CD4-positive, alpha-beta T cell treated with Interleukin-15 for 4 hours (primary cell): ENCODE data around the gene FXYD4.
A peak's percentile ranks its signal among the peaks of the same experiment; 100 is the strongest.
"Not testable (repeated sequence)": the region's sequence is repeated elsewhere in the genome, so short reads cannot be mapped to it uniquely, and the experiment has no call there.

Experiments
- DNase-seq: peaks from one replicate; pipeline ENCODE4 v3.0.0-alpha.2; 2020; ENCODE audit warnings: low spot score

FXYD4 gene

DNA sequence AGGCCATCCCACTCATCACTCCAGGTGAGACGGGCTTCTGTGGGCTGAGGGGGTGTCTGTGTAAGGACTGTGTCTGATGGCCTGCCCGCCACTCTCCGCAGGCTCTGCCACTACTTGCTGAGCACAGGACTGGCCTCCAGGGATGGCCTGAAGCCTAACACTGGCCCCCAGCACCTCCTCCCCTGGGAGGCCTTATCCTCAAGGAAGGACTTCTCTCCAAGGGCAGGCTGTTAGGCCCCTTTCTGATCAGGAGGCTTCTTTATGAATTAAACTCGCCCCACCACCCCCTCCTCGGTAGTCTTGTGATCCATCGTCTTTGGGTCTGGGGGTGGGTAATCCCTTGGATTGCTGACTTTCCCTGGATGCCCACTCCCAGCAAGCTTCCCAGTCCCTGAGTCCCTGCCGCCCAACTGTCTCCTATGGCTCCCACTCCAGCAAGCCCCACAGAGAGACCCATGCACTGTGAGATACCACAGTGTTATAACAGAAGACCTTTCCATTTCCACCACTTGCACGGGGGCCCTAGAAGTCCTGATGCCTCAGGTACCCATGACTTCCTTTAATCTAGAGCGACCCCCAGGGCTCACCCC is 4.7 kb downstream of the FXYD4 start:
- DNase-seq: no peak

DNA sequence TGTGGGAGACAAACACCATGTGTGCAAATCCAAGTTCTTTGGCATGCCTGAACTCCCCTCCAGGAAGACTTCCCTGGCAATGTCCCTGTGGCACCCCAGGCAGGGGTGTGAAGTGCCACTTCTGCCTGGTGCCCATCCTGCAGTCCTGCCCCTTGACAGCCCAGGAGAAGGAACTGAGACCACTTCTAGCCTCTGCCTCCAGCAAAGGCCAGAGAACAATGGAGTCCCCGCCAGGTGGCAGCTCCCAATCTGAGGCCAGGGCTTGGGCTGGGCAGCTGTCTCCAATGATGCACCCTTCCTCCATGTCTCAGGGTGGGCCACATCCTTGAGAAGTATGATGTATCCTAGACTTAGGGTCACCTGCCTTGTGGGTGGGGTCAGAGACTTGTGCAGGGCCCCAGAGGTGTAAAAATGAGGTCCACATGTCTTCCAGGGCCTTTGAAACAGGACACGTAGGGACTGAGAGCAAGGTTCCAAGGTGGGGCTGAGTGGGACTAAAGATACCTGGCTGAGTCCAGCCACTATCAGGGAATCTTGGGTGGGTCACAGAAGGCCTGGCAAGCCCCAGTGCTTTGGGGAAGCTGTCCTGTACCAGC is 5.5 kb downstream of the FXYD4 start:
- DNase-seq: no peak

DNA sequence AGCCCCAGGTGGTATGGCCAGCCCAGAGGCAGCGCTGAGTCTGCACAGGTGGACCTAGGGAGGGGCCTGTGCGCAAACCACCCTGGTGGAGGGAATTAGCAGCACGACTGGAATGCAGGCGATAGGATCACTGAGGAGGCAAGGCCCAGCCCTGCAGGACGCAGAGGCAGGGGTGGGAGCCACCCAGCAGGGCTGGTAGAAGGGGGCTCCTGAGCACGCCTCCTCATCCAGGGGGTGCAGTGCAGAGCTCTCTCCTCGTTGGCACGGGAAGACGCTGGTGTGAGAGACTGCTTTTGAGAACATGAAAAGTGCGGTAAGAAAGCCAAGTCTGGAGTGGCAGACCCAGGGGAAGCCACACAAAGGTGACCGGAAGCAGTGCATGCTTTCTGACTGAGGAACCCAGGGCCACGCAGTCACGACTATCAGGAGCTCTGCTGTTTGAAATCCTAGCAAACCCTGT is 6.0 kb downstream of the FXYD4 start:
- no peak for DNase-seq

DNA sequence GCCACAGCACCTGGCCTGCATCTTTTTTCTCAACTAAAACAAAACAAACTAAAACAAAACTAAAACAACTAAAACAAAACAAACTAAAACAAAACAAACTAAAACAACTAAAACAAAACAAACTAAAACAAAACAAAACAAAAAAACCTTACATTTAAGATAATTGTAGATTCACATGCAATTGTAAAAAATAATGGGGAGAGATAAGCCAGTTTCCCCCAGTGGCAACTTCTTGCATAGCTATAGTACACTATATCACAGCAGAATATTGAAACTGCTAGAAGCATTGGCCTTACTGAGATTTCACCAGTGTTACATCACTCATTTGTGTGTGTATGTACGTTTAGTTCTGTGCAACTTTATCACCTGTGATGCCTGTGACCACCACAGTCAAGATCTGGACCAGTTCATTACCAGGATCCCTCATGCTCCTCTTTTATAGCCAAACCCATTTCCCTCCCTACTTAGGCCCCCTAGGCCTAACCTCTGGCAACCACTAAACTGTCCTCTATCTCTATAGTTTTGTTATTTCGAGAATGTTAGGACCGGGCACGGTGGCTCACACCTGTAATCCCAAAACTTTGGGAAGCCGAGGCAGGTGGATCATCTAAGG is 9.3 kb downstream of the FXYD4 start:
- no peak for DNase-seq

DNA sequence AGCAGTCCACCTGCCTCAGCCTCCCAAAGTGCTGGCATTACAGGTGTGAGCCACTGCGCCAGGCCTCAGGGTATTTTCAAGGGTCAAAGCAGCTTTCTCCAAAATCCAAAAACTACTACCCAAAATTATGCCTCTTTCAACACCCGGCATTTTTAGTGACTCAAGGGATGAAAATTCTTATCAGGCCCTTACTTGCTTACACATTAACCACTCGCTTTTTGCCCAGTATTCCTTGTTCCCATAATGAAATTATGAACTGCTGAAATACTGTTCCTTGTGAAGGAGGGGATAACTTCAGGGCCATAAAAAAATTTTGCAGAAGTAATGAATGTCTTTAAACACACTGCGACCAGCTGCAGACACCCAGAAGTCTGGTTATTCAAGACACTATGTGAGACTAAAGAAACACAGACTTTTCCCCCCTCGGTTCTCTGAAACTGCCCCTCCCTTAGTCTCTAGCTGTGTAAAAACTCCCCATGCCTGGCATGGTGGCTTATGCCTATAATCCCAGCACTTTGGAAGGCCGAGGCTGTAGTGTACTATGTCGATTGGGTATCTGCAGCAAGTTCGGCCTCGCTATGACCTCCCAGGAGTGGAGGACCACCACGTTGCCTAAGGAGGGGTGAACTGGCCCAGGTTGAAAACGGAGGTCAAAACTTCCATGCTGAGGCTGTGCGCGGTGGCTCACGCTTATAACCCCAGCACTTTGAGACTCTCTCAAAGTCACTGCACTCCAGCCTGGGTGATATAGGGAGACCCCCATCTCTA is 12.0 kb downstream of the FXYD4 start:
- no peak for DNase-seq

DNA sequence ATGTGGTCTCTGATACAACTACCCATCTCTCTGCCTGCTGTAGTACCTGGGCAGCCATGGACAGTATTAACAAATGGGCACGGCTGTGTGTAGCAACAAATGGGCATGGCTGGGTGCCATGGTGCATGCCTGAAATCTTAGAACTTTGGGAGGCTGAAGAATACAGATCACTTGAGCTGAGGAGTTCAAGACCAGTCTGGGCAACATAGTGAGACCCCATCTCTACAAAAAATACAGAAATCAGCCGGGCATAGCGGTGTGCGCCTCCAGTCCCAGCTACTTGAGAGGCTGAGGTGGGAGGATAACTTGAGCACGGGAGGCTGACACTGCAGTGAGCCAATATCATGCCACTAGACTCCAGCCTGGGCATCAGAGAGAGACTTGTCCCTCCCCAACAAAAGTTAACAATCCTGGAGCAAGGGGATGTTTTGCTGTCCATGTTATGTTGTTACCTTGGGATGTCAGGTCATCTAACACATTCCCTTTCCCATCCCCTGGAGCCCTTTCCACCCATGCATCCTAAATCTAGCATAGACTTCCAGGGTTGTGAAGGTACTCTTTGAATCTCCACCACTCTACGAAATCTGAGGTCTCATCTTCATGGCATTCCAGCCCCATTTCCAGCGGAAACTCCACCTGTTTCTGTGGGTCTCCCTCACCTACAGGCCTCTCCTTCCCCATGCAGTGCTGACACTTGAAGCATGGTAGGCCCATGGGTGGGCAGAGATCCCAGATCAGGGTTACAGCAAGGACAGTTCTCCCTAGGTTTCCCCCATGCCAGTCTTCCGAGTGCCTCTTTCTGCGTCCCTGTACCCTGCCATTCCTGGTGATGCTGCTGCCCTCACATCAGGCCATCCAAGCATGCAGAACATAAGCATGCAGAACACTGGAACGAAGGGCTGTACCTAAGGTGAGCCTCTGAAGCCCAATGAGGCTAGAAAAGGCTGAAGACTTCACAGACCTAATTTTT is 13.1 kb downstream of the FXYD4 start:
- DNase-seq: no peak

DNA sequence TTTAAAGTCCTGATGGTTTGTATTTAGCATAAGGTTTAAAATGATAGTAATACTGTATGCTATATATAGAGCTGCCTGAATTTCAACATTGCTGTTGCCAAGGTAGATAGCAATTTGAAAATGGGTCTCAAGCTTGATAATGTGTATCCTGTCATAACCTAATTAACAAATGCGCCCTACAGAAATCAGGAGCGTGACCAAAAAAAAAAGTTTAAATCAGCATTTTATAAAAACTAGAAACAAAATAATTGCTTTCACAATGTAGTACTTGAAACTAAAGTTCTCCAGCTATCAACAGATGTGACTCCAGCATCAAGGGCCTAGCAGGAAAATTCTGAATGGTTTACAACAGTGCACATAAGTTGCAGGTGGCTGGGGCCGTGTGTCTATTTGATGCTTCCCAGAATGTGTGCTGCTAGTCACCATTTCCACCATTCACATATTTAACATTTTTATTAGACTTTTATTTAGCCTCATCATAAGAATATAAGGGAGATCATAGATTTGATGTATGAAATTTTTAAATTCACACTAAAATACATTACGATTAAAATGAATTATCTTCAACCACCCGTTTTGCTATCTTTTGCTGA is 14.1 kb downstream of the FXYD4 start:
- DNase-seq: no peak

DNA sequence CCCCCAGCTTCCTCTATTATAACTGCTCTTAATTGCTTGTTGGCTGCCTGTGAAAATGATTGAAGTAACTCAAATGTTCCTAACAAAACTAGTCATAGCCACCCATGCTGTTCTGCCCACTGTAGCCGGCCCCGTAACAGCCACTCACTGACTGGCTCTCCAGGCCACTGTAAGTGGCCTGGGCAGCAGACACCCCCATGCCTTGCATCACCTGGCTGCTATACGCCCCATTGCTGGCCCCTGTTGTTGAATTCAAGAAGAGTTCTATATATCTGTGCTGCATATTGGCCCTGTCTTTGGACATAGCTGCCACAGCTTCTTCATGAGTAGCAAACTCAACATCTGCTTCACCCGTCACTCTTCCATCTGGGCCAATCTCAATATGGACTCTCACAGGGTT is 15.1 kb downstream of the FXYD4 start:
- DNase-seq: no peak

DNA sequence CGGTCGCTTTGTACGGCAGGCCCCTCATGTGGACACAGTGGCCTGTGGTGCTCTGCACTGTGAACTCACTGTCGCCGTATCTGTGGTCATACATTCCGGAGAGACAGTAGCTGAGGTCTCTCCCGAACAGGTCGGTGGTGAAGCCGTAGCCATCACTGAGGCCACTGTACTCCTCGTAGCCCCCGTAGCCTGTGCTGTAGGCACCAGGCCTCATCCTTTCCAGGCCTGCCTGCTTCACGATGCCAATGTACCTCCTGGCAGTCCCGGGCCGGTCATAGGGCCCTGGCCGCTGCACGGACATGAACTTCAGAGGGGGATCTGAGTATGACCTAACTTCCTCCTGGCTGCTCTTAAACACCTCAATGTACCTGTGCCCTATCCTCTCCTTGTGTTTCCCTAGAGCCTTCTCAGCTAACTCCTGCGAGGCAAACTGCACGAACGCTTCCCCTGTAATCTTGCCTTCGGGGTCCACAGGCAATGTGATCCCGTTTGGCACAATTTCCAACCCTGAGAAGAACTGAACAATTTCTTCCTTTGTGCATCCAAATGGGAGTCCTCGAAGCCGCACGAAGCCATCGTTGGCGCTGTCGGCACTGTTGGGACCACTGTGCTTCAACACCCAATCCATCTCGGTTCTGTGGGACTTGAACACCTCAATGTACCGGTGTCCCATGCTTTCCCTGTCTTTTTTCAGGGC is 15.7 kb downstream of the FXYD4 start:
- no peak for DNase-seq

DNA sequence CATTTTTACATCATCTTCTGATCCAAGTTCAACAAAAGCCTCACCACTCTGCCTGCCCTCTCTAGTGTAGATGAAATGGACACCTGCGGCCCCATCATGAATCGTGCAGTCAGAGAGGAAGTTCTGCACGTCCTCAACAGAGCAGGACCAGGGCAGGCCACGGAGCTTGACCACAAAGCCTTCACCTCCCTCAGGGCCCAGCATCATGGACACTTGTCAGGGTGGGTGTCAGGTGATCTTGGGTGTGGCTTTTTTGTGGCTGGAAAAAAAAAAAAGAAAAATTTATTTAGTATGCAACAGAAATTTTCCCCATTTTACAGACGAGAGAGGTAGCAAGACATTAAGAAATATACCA is 16.2 kb downstream of the FXYD4 start:
- DNase-seq: no peak

DNA sequence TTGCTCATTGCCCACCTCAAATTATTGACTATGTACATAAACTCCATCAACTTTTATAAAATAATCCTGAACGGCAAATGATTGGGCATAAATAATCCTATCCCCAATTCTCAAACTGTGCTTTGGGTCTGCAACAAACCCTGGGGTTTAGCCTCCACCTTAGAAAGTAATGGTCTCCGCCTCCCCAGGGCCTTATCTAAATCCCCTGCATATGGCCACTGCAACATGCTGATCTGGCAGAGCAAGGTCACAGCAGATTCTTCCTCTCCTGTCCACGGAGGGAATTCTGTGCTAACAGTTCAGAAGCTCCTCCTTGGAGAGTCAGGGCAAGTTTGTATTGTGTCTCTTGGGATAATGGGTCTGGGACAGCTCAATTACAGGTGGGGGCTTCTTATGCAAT is 18.4 kb downstream of the FXYD4 start:
- no peak for DNase-seq

DNA sequence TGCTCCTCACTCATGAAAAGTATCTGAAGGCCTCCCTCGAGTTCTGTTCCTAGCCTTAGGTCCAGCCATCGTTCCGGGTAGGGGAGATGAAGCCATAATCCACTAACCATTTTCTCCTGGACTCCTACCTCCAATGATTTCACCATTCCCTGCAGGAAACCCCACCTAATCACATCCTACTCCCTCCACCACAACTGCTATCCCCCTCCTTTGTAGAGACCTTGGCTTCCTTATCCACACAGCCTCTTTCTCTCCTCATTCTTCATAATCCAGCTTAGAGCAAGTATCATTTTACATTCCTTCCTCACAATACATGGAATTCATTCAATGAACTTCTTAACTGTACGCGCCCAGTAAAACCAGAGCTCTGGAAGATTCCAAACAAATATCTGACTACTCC is 18.9 kb downstream of the FXYD4 start:
- DNase-seq: no peak

DNA sequence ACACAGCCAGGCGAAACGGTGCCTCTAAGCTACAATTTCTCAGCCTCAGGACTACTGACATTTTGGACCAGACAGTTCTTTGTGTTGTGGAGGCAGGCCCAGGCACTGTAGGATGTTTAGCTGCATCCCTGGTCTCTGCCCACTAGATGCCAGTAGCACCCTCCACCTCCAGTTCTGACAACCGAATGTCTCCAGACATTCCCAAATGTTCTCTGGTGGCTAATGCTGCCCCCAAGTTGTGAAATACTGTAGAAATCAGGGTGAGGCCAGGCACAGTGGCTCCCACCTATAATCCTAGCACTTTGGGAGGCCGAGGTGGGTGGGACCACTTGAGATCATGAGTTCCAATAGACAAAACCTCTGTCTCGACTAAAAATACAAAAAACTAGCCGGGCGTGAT is 19.3 kb downstream of the FXYD4 start:
- peak; percentile 35 for DNase-seq

DNA sequence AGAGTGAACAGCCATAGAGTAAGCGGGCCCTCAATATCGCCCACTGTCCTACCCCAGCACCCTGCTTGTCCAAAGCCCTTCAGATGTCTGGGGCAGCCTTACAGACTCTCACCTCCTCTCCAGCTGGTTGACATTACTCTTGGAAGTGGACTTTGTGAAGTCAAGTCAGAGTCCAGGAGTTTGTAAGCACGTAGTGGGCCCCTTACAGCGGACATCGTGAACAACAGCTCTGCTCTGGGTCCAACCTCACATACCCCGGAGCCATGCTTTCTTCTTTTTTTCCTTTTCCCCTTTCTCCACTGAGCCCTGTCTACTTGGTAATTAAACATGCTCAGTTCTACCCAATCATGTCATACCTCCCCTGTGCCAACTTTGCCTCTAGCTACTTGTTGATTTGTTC is 20.1 kb downstream of the FXYD4 start:
- DNase-seq: no peak

DNA sequence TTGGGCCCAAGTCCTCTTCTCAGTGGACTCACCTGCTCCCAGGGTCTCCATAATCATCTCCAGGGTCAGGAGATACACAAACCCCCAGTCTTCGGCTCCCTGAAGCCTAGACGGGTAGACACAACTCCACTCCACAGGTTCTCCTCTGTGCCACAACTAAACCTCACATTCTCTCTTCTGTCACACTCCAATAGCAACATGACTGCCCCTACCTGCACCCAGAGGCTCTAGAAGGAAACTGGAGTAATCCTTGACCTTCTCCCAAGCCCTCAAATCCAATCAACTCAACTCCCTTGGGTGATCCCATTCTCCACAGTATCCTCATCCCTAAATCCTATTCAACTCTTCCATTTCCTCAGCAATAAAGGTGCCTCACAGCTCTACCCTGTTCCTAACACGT is 21.3 kb downstream of the FXYD4 start:
- no peak for DNase-seq

DNA sequence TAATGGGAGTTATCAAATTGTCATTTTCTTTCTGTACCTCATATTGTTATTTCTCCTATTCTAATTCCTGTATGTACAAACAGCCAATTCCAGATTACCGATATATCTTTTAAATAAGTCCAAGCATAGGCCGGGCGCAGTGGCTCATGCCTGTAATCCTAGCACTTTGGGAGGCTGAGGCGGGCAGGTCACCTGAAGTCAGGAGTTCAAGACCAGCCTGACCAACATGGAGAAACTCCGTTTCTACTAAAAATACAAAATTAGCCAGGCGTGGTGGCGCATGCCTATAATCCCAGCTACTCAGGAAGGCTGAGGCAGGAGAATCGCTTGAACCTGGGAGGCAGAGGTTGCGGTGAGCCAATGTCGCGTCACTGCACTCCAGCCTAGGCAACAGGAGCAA is 21.8 kb downstream of the FXYD4 start:
- DNase-seq: not testable (repeated sequence)

DNA sequence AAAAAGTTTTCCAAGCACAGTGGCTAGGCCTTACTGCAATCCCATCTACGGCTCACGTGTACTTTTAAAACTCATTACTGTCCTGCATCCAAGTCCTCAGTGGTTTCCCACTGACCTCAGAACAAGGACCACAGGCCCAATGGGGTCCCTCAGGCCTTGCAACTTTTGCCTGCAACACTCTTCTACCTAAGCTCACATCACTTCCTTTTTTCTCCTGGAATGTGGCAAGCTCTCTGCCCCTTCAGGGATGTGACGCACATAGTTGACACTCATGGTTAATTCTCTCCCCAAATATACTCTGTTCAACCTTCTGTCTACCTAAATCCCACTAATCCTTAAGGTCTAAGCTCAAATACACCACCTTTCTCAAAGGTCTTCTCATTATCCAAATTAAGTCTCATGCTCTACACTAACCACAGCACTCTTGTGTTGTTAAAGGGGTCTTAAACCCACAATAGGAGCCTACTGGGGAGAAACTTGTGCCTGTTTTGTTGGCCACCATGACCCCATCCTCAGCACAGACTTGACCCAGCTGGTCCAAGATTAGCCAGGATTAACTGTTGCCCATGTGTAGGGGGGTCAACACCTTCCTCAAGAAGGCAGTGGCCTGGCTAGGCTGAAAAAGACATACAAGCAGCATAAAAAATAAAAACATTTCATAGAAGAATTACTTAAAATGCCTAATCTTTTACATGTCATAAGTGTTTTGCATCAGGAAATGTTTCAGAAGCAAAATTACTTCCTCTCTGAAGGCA is 22.3 kb downstream of the FXYD4 start:
- DNase-seq: no peak

DNA sequence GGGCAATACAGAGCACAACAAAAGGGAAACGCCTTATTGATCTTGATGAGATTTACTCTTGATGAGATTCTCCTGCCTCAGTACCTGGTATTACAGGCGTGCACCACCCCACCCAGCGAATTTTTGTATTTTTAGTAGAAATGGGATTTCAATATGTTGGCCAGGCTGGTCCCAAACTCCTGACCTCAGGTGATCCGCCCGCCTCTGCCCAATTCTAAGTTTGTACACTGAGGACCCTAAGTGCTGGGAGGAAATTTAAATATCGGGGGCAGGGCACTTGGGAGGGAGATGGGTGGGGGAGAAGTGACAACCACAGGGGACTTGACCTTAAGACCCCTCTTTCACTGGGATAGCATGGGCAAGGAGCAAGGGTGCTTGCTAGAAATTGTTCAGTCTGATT is 23.4 kb downstream of the FXYD4 start:
- no peak for DNase-seq

DNA sequence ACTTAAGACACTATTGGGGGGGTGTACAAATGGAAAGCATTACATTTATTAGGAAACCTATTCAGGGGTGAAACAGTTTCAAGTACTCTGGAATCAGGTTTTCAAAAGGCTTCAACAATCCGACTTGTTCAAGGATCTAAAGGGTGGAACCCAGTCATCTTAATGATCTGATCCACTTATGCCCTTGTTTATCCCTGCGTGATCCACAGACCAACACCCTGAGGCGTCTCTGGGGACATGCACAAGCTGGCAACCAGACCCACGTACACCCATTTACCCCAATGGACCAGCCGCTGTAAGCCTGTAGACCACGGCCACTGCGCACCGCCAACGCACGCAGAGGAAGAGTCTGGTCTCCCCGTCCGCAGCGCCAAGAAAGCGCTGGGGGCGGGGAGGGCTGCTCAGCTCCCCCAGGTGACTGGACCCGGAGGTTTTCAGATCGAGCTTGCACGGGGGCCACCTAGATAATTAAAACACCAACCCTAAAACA is 24.2 kb downstream of the FXYD4 start:
- no peak for DNase-seq
